Left lung (tissue), 10 donors: Measurements from ENCODE around the gene ANKS1B. TPM values are rescaled to one million over a fixed set of nuclear protein-coding genes. Genes with fewer than 3 reads are reported as not detected.
"Not testable (repeated sequence)": the region's sequence is repeated elsewhere in the genome, so short reads cannot be mapped to it uniquely, and the experiment has no call there.

Source experiments
- ATAC-seq: fragments of 200-7000 bp; cut with Tn5 transposase; one replicate; pipeline ENCODE4 v1.9.1; 2020; ENCODE audit warnings: moderate library complexity
- DNase-seq, 4 donors: peaks; one replicate each; pipeline ENCODE4 v3.0.0-alpha.2; 2013 to 2020
- H3K27ac ChIP-seq, 2 donors: fragments of 200-600 bp; sonication (generic) in 1 of 2; one replicate each; pipeline versions ENCODE4 v1.5.0 to v1.8.0; 2020 to 2021
- H3K27me3 ChIP-seq, 2 donors: fragments of 200-600 bp; sonication (generic) in 1 of 2; one replicate each; pipeline versions ENCODE4 v1.5.0 to v1.8.0; 2020 to 2021
- H3K36me3 ChIP-seq, 2 donors: fragments of 200-600 bp; sonication (generic) in 1 of 2; one replicate each; pipeline versions ENCODE4 v1.5.0 to v1.8.0; 2020 to 2021
- H3K4me1 ChIP-seq, 2 donors: fragments of 200-600 bp; one replicate each; pipeline ENCODE4 v1.8.0; 2021
- H3K4me3 ChIP-seq, 2 donors: fragments of 200-600 bp; sonication (generic) in 1 of 2; one replicate each; pipeline versions ENCODE4 v1.5.0 to v1.8.0; 2020 to 2021; ENCODE audit warnings: mild to moderate bottlenecking in 1 of 2
- H3K9me3 ChIP-seq, 2 donors: fragments of 200-600 bp; sonication (generic) in 1 of 2; one replicate each; pipeline versions ENCODE4 v1.5.0 to v1.8.0; 2020 to 2021
- CTCF ChIP-seq, 2 donors: fragments of 200-600 bp; sonication (generic) in 1 of 2; IDR thresholded peaks; one replicate each; pipeline versions ENCODE4 v1.5.0 to v1.8.0; 2021; ENCODE audit warnings: antibody characterized with exemption in 2 of 2
- intact Hi-C, 2 donors: fragments of 100-400 bp; cut with DNase I; formaldehyde crosslinking; loops; one replicate each; pipeline versions ENCODE4 v1.11.2 to v1.14.2; 2022
- polyA plus RNA-seq, 6 donors: library from polyadenylated mRNA; unstranded; fragments of 120-200 nt; gene quantifications; one replicate each; pipeline ENCODE4 v1.2.1, GENCODE V29; 2013; ENCODE audit not compliant: insufficient read length in 6 of 6
- total RNA-seq, 2 donors: library from RNA; stranded (reverse); fragmentation: NEBNext Ultra II Directional; extraction: Animal tissue kit (Norgen Biotek cat#: 25700); gene quantifications; one replicate each; pipeline ENCODE4 v1.2.1, GENCODE V29; 2021
- donor health status: DM: no; HTN: yes; CAD: no.
- donor health status: DM: no; HTN: no; CAD: no.

ANKS1B gene
- total and polyA plus RNA-seq, 8 donors = 4.9 to 31.8 (median 14.9) TPM

- no peak for DNase-seq
Observed at GRCh38 chr12:99722690-99723486, 261.8 kb downstream of the ANKS1B start.

GRCh38 chr12:99721715-99722275 lies 262.9 kb downstream of the ANKS1B start:
- H3K4me3 ChIP-seq = no peak overlapping the region
- H3K4me1 ChIP-seq = no peaks in the 10 kb centered on the region
- H3K9me3 ChIP-seq = peaks cover 0 to 13% of the 10 kb centered on the region in 2 donors
- TF ChIP-seq CTCF (IDR thresholded peaks at IDR 0.05) = no peak
- no peak for ATAC-seq
- no peak overlapping the region for H3K27ac ChIP-seq
- intact Hi-C loops = no loop called here
- no peaks in the 10 kb centered on the region for H3K27me3 ChIP-seq
- no peaks in the 10 kb centered on the region for H3K36me3 ChIP-seq
- no peak for DNase-seq

More at GRCh38 chr12:99722690-99723486, 261.8 kb downstream of the ANKS1B start:
- peaks cover 0 to 18% of the 10 kb centered on the region in 2 donors for H3K9me3 ChIP-seq
- intact Hi-C loops = no loop called here
- H3K27me3 ChIP-seq = no peaks in the 10 kb centered on the region
- no peak for ATAC-seq
- no peak overlapping the region for H3K27ac ChIP-seq
- TF ChIP-seq CTCF (IDR thresholded peaks at IDR 0.05) = no peak
- H3K4me1 ChIP-seq = no peaks in the 10 kb centered on the region
- no peak overlapping the region for H3K4me3 ChIP-seq
- H3K36me3 ChIP-seq = no peaks in the 10 kb centered on the region

- intact Hi-C loops, DNase-seq: not testable (repeated sequence)
Observed at GRCh38 chr12:99720083-99720465, 264.7 kb downstream of the ANKS1B start.

DNA sequence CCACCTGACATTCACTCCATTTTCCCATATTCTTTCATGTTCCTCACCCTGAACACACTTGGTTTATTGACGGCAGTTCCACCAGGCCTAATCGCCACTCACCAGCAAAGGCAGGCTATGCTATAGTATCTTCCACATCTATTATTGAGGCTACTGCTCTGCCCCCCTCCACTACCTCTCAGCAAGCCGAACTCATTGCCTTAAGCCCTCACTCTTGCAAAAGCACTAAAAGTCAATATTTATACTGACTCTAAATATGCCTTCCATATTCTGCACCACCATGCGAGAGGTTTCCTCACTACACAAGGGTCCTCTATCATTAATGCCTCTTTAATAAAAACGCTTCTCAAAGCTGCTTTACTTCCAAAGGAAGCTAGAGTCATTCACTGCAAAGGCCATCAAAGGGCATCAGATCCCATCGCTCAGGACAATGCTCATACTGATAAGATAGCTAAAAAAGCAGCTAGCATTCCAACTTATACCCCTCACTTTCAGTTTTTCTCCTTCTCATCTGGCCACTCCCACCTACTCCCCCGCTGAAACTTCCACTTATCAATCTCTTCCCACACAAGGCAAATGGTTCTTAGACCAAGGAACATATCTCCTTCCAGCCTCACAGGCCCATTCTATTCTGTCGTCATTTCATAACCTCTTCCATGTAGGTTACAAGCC lies 265.2 kb downstream of the ANKS1B start:
- DNase-seq, ATAC-seq, H3K27me3 ChIP-seq, H3K36me3 ChIP-seq, intact Hi-C loops, H3K4me3 ChIP-seq, H3K4me1 ChIP-seq, H3K27ac ChIP-seq: not testable (repeated sequence)
- H3K9me3 ChIP-seq = peaks cover 0 to 11% of the 10 kb centered on the region in 2 donors

More at GRCh38 chr12:99720083-99720465, 264.7 kb downstream of the ANKS1B start:
- H3K4me3 ChIP-seq, H3K27me3 ChIP-seq, H3K36me3 ChIP-seq, H3K4me1 ChIP-seq, ATAC-seq, H3K27ac ChIP-seq: not testable (repeated sequence)
- peaks cover 0 to 13% of the 10 kb centered on the region in 2 donors for H3K9me3 ChIP-seq

GRCh38 chr12:99715841-99716510 lies 268.8 kb downstream of the ANKS1B start:
- DNase-seq, intact Hi-C loops: not testable (repeated sequence)

DNA sequence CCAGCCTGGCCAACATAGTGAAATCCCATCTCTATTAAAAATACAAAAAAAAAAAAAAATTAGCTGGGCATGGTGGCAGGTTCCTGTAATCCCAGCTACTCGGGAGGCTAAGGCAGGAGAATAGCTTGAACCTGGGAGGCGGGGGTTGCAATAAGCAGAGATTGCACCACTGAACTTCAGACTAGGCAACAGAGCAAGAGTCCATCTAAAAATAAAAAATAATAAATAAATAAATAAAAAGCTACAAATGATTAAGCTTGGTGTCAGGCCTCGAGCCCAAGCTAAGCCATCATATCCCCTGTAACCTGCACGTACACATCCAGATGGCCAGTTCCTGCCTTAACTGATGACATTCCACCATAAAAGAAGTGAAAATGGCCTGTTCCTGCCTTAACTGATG lies 269.8 kb downstream of the ANKS1B start:
- ATAC-seq, H3K27ac ChIP-seq, H3K27me3 ChIP-seq, H3K36me3 ChIP-seq, H3K4me3 ChIP-seq, DNase-seq, intact Hi-C loops, H3K4me1 ChIP-seq: not testable (repeated sequence)
- H3K9me3 ChIP-seq = peaks cover 0 to 14% of the 10 kb centered on the region in 2 donors

More at GRCh38 chr12:99715841-99716510, 268.8 kb downstream of the ANKS1B start:
- not testable (repeated sequence) for H3K4me1 ChIP-seq, H3K4me3 ChIP-seq, H3K36me3 ChIP-seq, H3K27me3 ChIP-seq, ATAC-seq, H3K27ac ChIP-seq
- H3K9me3 ChIP-seq = peaks cover 0 to 14% of the 10 kb centered on the region in 2 donors
